Caco-2 (cell line): ENCODE measurements around the gene CACNA2D1. TPM values are rescaled to one million over a fixed set of nuclear protein-coding genes. Genes with fewer than 3 reads are reported as not detected.

Experiments used
- BruUV-seq: library from RNA; stranded (reverse); fragments of 400-500 nt; replicated peaks from 2 replicates; lab custom pipeline; 2021; lab: Mats Ljungman, UMichigan
- CTCF ChIA-PET: fragments of 300-600 bp; sonication (Branson Sonifier 250); formaldehyde crosslinking; loops from one replicate; lab custom pipeline; 2022; ENCODE audit warnings: antibody characterized with exemption; lab: Charles Lee
- POLR2A ChIA-PET: fragments of 300-600 bp; sonication (Branson Sonifier 250); formaldehyde crosslinking; loops from one replicate; lab custom pipeline; 2022; ENCODE audit warnings: antibody characterized with exemption; lab: Charles Lee
- DNase-seq, 2 experiments: peaks; one replicate each; pipeline versions ENCODE4 v3.0.0 to v3.0.0-alpha.2; 2020 to 2022
- H3K27me3 ChIP-seq: replicated peaks from 2 replicates; pipeline ENCODE4 v1.6.0; 2011; ENCODE audit warnings: low read length; ENCODE audit not compliant: control insufficient read depth, insufficient read depth
- H3K36me3 ChIP-seq: 2 replicates; pipeline ENCODE4 v1.5.1; 2011; ENCODE audit warnings: low read length; ENCODE audit not compliant: control insufficient read depth, insufficient read depth
- H3K4me1 ChIP-seq: fragments of 250-450 bp; sonication (Bioruptor Pico); 2 replicates; pipeline ENCODE4 v1.5.1; 2020; ENCODE audit warnings: mild to moderate bottlenecking
- H3K4me3 ChIP-seq: 2 replicates; pipeline ENCODE4 v1.5.1; 2011; ENCODE audit warnings: low read depth, mild to moderate bottlenecking, control low read depth, low read length
- H3K9me3 ChIP-seq: fragments of 250-450 bp; sonication (Bioruptor Pico); 2 replicates; pipeline ENCODE4 v1.5.1; 2020; ENCODE audit warnings: mild to moderate bottlenecking, moderate library complexity
- H3K27ac Mint-ChIP-seq: one replicate; pipeline ENCODE4 v1.8.0; 2022; ENCODE audit warnings: mixed read lengths; ENCODE audit not compliant: unreplicated experiment
- H3K27me3 Mint-ChIP-seq: one replicate; pipeline ENCODE4 v1.8.0; 2022; ENCODE audit warnings: mixed read lengths; ENCODE audit not compliant: insufficient read depth, unreplicated experiment
- H3K36me3 Mint-ChIP-seq: one replicate; pipeline ENCODE4 v1.8.0; 2022; ENCODE audit warnings: mild to moderate bottlenecking, mixed read lengths; ENCODE audit not compliant: insufficient read depth, unreplicated experiment
- H3K4me1 Mint-ChIP-seq: one replicate; pipeline ENCODE4 v1.8.0; 2022; ENCODE audit warnings: low read depth, mixed read lengths; ENCODE audit not compliant: unreplicated experiment
- H3K4me3 Mint-ChIP-seq: one replicate; pipeline ENCODE4 v1.8.0; 2022; ENCODE audit warnings: mild to moderate bottlenecking, moderate library complexity, mixed read lengths; ENCODE audit not compliant: unreplicated experiment
- H3K9me3 Mint-ChIP-seq: one replicate; pipeline ENCODE4 v1.8.0; 2022; ENCODE audit warnings: mixed read lengths; ENCODE audit not compliant: unreplicated experiment
- CTCF ChIP-seq, 2 experiments: fragments of 200-600 bp in 1 of 2; IDR thresholded peaks; 1 replicate in 1 of 2; 2 replicates in 1 of 2; pipeline versions ENCODE4 v1.5.1 to v1.8.0; 2011 to 2022; ENCODE audit warnings: antibody characterized with exemption in 1 of 2, control low read depth in 1 of 2, inconsistent platforms in 1 of 2, low read depth in 1 of 2, low read length in 1 of 2, mild to moderate bottlenecking in 1 of 2, moderate library complexity in 1 of 2; ENCODE audit not compliant: insufficient read depth in 1 of 2, severe bottlenecking in 1 of 2, unreplicated experiment in 1 of 2
- intact Hi-C: fragments of 100-400 bp; cut with micrococcal nuclease; formaldehyde crosslinking; loops from one replicate; pipeline ENCODE4 v1.10.0; 2022; ENCODE audit not compliant: unreplicated experiment
- total RNA-seq: library from RNA; stranded (reverse); gene quantifications from 2 replicates; pipeline ENCODE4 v1.2.3, GENCODE V29; 2022

CACNA2D1 gene
- total RNA-seq, 1 experiment from 2014 or later, result not detected

- no peaks in the 10 kb centered on the region for H3K36me3 Mint-ChIP-seq
- DNase-seq, result no peak
- no peak overlapping the region for H3K4me3 Mint-ChIP-seq
- no peak overlapping the region for H3K27ac Mint-ChIP-seq
- POLR2A ChIA-PET, result no interaction called here
- CTCF ChIA-PET, result no interaction called here
- no peaks in the 10 kb centered on the region for H3K36me3 ChIP-seq
- H3K4me1 ChIP-seq, result no peaks in the 10 kb centered on the region
- no peak overlapping the region for H3K4me3 ChIP-seq
- no peaks in the 10 kb centered on the region for H3K27me3 ChIP-seq
- no peaks in the 10 kb centered on the region for H3K27me3 Mint-ChIP-seq
- no peaks in the 10 kb centered on the region for H3K4me1 Mint-ChIP-seq
- no peaks in the 10 kb centered on the region for H3K9me3 Mint-ChIP-seq
- no peak for TF ChIP-seq CTCF (IDR thresholded peaks at IDR 0.05; ENCODE audit: insufficient read depth in 1 of 2, low read depth in 1 of 2, low read length in 1 of 2, severe bottlenecking in 1 of 2, unreplicated experiment in 1 of 2)
- BruUV-seq, result no TSS peak
- H3K9me3 ChIP-seq, result no peaks in the 10 kb centered on the region
- intact Hi-C loops, result no loop called here
Measured at GRCh38 chr7:81960026-81960425, 483.6 kb downstream of the CACNA2D1 start.

GRCh38 chr7:81957517-81957916 is 486.1 kb downstream of the CACNA2D1 start:
- CTCF ChIA-PET, result no interaction called here
- H3K4me3 ChIP-seq, result no peak overlapping the region
- no peaks in the 10 kb centered on the region for H3K36me3 ChIP-seq
- Mint-ChIP-seq H3K4me3 (no peak overlapping the region), H3K36me3 (no peaks in the 10 kb centered on the region), H3K9me3 (no peaks in the 10 kb centered on the region), H3K4me1 (no peaks in the 10 kb centered on the region), H3K27me3 (peaks cover 3% of the 10 kb centered on the region), H3K27ac (no peak overlapping the region)
- no peaks in the 10 kb centered on the region for H3K4me1 ChIP-seq
- DNase-seq, result no peak
- no TSS peak for BruUV-seq
- TF ChIP-seq CTCF (IDR thresholded peaks at IDR 0.05; ENCODE audit: insufficient read depth in 1 of 2, low read depth in 1 of 2, low read length in 1 of 2, severe bottlenecking in 1 of 2, unreplicated experiment in 1 of 2), result no peak
- no peaks in the 10 kb centered on the region for H3K27me3 ChIP-seq
- H3K9me3 ChIP-seq, result no peaks in the 10 kb centered on the region
- intact Hi-C loops, result no loop called here
- POLR2A ChIA-PET, result no interaction called here

GRCh38 chr7:81956520-81956919 is 487.1 kb downstream of the CACNA2D1 start:
- intact Hi-C loops, result loop anchor here (1.0 kb wide), 5 partner anchors 180 to 474 kb away; no protein-coding TSS in a partner anchor
- Mint-ChIP-seq H3K27me3 (peaks cover 3% of the 10 kb centered on the region), H3K9me3 (no peaks in the 10 kb centered on the region), H3K27ac (no peak overlapping the region), H3K4me1 (no peaks in the 10 kb centered on the region), H3K36me3 (no peaks in the 10 kb centered on the region), H3K4me3 (no peak overlapping the region)
- DNase-seq, result peak; percentile 30 to 51
- ChIA-PET CTCF (no interaction called here), POLR2A (no interaction called here)
- Histone ChIP-seq H3K9me3 (no peaks in the 10 kb centered on the region), H3K4me3 (no peak overlapping the region), H3K36me3 (no peaks in the 10 kb centered on the region), H3K27me3 (no peaks in the 10 kb centered on the region), H3K4me1 (no peaks in the 10 kb centered on the region)
- no TSS peak for BruUV-seq
- TF ChIP-seq CTCF (IDR thresholded peaks at IDR 0.05; ENCODE audit: insufficient read depth in 1 of 2, low read depth in 1 of 2, low read length in 1 of 2, severe bottlenecking in 1 of 2, unreplicated experiment in 1 of 2), result peak; percentile 53 to 71
